Inferior parietal cortex (tissue), 1 donor: Measurements from ENCODE around the gene SUSD4.

Experiments used
- DNase-seq: peaks from one replicate; pipeline ENCODE4 v3.0.0-alpha.2; 2016; ENCODE audit errors: extremely low spot score

SUSD4 gene

GRCh38 chr1:223330466-223330865 is 33.5 kb downstream of the SUSD4 start:
- no peak for DNase-seq

- DNase-seq, result no peak
These were observed 34.1 kb downstream of the SUSD4 start for GRCh38 chr1:223329664-223330415.

- no peak for DNase-seq
These were observed 34.7 kb downstream of the SUSD4 start for GRCh38 chr1:223329252-223329651.

- DNase-seq, result no peak
These were observed 35.4 kb downstream of the SUSD4 start for GRCh38 chr1:223328566-223328965.

- DNase-seq, result no peak
These were observed 37.2 kb downstream of the SUSD4 start for GRCh38 chr1:223326776-223327175.

GRCh38 chr1:223323491-223324484 is 40.2 kb downstream of the SUSD4 start:
- no peak for DNase-seq

- DNase-seq, result no peak
These were observed 41.1 kb downstream of the SUSD4 start for GRCh38 chr1:223322868-223323267.

- no peak for DNase-seq
These were observed 43.0 kb downstream of the SUSD4 start for GRCh38 chr1:223320959-223321358.

GRCh38 chr1:223319905-223320580 is 43.9 kb downstream of the SUSD4 start:
- no peak for DNase-seq

- no peak for DNase-seq
These were observed 44.6 kb downstream of the SUSD4 start for GRCh38 chr1:223319398-223319797.

- DNase-seq, result no peak
These were observed 47.9 kb downstream of the SUSD4 start for GRCh38 chr1:223316082-223316481.

- DNase-seq, result no peak
These were observed 48.3 kb downstream of the SUSD4 start for GRCh38 chr1:223315665-223316064.

- no peak for DNase-seq
These were observed 50.6 kb downstream of the SUSD4 start for GRCh38 chr1:223313415-223313754.

- no peak for DNase-seq
These were observed 51.1 kb downstream of the SUSD4 start for GRCh38 chr1:223312705-223313414.

GRCh38 chr1:223312273-223312672 is 51.7 kb downstream of the SUSD4 start:
- DNase-seq, result no peak

- DNase-seq, result no peak
These were observed 52.1 kb downstream of the SUSD4 start for GRCh38 chr1:223311826-223312225.

GRCh38 chr1:223308136-223308535 is 55.8 kb downstream of the SUSD4 start:
- DNase-seq, result no peak

GRCh38 chr1:223307544-223307943 is 56.4 kb downstream of the SUSD4 start:
- no peak for DNase-seq

GRCh38 chr1:223304931-223305330 is 59.0 kb downstream of the SUSD4 start:
- no peak for DNase-seq

GRCh38 chr1:223301371-223301770 is 62.6 kb downstream of the SUSD4 start:
- no peak for DNase-seq

GRCh38 chr1:223299553-223299952 is 64.4 kb downstream of the SUSD4 start:
- DNase-seq, result no peak

GRCh38 chr1:223298701-223299100 is 65.3 kb downstream of the SUSD4 start:
- DNase-seq, result no peak
